Activated CD8-positive, alpha-beta memory T cell treated with anti-CD3 and anti-CD28 coated beads, Interleukin-2, amount 50 U/mL, for 4 hours (primary cell): ENCODE data around the gene PGR.

Experiments used
- DNase-seq: peaks from one replicate; pipeline ENCODE4 v3.0.0-alpha.2; 2020

The PGR gene

GRCh38 chr11:101129203-101129943 is at the start of gene PGR:
PGR (minus strand) TSS chr11:101129813; CDS start chr11:101129070, 743 bp downstream.
- no peak for DNase-seq

DNA sequence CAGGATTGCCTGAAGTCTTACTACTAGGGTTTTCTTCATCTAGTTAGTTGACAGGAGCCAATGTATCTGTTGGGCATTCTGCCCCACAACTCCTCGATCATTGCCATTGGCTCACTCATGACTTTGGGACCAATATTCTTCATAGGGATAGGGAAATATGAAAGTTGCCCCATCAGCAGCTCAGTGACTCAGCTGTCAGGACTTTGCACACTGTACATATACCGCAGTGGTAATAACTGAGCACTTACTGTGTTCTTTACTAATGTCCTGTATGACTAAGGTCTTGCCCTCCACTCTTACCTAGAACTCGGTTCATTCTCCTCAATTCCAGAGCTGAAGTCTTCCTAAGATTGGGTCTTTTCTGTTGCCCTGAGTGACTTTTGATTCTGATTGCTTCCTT is 46.8 kb upstream of the PGR start:
- no peak for DNase-seq

DNA sequence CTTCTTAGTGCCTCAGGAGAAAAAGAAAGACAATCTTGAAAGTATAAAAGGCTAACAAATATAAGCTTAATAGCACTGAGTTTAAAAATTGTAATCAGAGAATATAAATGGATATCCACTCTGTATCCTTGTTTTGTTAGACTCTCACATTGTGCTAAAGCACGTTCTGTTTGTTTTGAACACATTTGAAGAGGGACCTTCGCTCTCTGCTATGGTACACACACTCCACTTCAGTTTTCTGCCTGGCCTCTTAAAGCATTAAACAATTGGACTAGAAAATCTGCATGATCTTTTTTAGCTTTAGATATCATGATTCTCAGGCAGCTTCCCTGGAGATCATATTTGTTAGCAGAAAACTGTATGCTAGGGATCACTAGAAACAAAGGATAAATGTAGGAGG is 40.3 kb upstream of the PGR start:
- DNase-seq = no peak

GRCh38 chr11:101166038-101166437 is 36.4 kb upstream of the PGR start:
- no peak for DNase-seq

GRCh38 chr11:101158119-101158518 is 28.5 kb upstream of the PGR start:
- DNase-seq = no peak

GRCh38 chr11:101138245-101138930 is 8.8 kb upstream of the PGR start:
- no peak for DNase-seq

- DNase-seq = no peak
Measured at GRCh38 chr11:101133190-101133589, 3.6 kb upstream of the PGR start.

DNA sequence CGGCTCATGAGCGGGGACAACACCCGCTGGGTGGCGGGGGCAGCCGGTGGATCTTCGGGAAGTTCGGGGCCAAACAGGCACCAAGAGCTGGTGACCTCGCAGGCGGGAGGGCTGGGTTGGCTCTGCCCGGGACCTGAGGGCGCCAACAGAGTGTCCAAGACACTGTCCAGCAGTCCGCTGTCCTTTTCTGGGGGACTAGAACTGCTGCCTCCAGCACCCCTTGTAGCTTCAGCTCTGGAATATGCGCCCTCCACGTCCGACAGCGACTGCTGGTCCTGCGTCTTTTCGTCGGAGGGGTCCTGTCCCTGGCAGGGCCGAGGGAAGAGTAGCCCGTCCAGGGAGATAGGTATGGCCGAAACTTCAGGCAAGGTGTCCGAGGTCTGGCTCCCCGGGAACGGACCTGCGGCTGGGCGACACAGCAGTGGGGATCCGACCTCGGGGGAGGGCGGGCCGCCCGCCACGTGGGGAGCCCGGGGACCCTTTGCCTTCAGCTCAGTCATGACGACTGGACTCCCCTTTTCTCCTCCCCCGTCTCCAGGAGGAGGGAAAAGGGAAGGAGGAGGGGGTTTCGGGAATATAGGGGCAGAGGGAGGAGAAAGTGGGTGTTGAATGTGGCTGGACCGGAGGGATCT is 926 bp downstream of the PGR start:
- no peak for DNase-seq

DNA sequence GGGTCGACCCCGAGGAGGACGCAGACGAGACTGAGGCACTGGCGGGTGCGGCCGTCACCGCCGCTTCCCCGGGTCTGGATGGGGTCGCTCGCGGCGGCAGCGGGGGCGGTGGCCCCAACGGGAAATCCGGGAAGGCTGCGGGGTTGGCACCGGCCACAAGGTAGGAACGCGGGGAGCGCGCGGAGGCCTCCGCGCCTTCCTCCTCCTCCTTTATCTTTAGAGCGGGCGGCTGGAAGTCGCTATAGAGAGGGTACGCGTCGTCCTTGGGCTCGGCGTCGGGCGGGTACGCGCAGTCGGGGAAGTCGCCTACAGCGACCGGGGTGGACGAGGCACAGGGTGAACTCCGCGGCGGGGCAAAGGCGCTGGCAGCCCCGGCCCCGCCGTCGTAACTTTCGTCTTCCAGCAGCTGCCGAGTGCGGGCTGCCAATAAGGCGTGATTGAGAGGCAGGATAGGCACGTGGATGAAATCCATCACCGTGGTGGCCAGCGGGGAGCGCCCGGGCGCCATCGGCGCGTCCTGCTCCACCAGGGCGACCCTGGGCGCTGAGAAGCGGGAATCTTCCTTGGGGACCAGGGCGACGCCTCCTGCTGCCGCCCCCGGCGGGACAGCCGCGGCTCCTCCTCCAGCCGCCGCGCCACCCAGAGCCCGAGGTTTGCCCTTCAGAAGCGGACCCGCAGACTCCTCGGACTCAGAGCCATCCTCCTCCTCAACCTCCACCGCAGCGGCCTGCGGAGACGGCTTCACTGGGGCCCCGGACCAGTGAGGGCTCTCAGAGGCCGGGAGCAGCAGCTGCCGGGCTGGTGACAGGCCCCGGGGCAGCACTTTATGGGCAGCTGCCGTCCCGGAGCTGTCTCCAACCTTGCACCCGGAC is 1.7 kb downstream of the PGR start:
- no peak for DNase-seq

DNA sequence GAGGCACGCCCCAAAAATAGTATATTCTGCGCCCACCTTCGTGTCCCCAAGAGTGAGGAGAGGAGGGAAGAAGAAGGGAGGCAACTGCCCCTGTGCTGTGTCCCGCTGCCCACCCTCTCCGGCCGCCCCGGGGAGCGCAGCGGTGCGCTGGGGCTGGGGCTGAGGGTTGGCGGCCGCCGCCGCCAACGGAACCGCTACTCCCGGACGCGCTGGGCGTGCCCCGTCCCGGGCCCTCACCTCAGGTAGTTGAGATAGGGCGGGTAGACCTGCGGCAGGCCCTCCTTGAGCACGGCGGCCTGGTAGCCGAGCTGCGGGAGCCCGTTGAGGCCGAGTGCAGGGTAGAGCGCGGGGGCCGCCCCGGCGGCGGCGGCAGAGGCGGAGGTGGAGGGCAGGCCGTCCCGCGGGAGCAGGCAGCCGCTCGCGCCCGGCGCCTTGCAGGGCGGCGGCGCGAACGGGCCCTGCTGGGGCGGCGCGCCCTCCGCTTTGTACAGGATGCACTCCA is 2.4 kb downstream of the PGR start:
- no peak for DNase-seq

DNA sequence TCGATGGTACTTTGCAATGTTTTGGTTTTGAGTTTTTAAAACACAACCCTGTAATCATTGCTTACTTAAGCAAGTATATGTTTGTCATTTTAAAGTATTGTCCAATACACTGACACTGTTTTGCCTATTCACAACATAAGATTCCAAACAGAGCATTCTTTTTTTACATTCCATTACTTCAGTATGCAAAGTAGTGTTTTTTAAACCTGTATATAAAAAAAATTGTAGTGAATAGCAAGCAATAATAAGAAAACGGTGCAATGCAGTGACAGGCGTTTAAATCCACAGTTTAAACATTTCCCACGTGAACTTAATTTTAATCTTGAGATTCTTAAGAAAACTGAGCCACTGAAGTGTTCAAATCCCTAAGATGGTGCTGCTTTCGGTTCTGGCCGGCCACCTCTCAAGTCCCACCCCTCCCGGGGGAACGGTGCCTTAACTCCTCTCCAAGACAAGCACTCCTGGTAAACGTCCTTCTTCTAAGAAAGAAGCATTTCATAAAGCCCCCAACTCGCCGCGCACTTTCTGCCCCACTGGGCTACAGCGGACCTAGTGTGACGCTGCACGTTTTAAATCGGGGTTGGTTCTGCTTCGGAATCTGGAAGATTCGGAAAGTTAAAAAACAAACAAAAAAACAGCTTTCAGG is 2.9 kb downstream of the PGR start:
- no peak for DNase-seq

DNA sequence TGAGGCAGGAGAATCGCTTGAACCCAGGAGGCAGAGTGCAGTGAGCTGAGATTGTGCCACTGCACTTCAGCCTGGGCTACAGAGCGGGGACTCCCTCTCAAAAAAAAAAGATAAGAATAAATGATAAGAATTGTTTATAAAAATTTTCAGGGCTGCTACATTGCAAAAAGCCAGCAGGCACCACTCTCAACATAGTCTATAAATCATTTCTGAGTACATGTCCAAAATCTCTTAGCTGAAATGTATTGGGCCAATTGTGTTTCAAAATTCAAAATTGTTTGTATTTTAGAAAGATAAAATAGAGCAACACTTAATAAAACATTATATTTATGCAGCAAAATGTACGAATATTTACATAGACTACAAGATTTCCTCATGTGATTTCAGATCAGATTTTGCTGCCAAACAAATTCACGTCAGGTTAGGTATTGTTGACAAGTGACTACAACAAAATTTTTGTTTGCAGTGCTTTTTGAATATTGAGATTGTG is 13.9 kb downstream of the PGR start:
- DNase-seq = no peak

- DNase-seq = no peak
Measured at GRCh38 chr11:101113540-101113939, 16.1 kb downstream of the PGR start.

GRCh38 chr11:101104716-101105115 is 24.9 kb downstream of the PGR start:
- DNase-seq = no peak

DNA sequence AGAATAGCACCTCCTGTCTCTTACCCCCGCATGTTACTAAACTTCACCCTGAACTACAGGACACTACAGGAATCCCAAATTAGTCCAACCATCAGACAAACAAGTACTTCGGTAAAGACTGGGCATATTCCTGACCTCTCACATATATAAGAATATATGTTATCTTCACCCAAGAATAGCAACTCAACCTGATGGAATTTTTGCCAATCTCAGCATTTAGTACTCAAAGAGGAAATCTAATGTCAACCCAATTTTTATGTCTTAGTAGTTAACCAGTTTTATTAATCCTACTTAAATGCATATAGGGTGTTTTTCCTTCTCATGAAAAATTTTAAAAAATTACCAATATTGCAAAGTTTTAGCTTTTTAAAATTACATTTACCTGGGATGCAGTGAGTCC is 26.2 kb downstream of the PGR start:
- no peak for DNase-seq

DNA sequence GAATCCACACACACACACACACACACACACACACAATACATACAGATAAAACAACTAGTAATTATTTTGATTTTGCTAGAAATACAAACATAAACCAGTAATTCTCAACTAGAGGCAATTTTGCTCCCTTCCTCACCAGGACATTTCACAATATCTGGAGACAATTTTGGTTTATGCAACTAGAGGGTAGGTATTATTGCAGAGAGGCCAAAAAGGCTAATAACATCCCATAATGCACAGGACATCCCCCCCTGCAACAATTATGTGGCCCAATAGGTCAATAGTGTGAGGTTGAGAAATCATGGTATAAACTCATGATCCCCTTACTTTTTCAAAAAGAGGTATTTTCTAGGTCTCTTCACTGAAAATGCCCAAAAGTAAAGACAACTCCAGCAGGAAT is 29.0 kb downstream of the PGR start:
- DNase-seq = no peak

GRCh38 chr11:101096036-101096704 is 33.4 kb downstream of the PGR start:
- no peak for DNase-seq

GRCh38 chr11:101091781-101092180 is 37.8 kb downstream of the PGR start:
- DNase-seq = no peak

- DNase-seq = no peak
Measured at GRCh38 chr11:101090679-101091270, 38.8 kb downstream of the PGR start.

DNA sequence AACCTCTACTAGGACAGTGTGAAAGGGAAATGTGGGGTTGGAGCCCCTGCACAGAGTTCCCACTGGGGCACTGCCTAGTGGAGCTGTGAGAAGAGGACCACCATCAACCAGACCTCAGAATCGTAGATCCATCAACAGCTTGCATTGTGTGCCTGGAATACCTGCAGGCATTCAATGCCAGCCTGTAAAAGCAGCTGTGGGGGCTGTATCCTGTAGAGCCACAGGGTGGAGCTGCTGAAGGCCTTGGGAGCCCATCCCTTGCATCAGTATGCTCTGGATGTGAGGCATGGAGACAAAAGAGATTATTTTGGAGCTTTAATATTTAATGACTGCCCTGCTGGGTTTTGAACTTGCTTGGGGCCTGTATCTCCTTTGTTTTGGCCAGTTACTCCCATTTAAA is 46.3 kb downstream of the PGR start:
- DNase-seq = no peak

GRCh38 chr11:101082813-101083212 is 46.8 kb downstream of the PGR start:
- no peak for DNase-seq
